Gastrocnemius medialis (tissue), 4 donors: ENCODE measurements around the gene CENPVL2. TPM values are rescaled to one million over a fixed set of nuclear protein-coding genes. Genes with fewer than 3 reads are reported as not detected.
"Not testable (repeated sequence)": the region's sequence is repeated elsewhere in the genome, so short reads cannot be mapped to it uniquely, and the experiment has no call there.

Source experiments
- ATAC-seq, 2 donors: fragments of 150-250 bp; one replicate each; pipeline ENCODE4 v1.9.1; 2016
- DNase-seq, 2 donors: peaks; one replicate each; pipeline ENCODE4 v3.0.0-alpha.2; 2019
- H3K27ac ChIP-seq, 4 donors: fragments of 200-600 bp; sonication (generic); 1 replicate in 1 of 4; 2 replicates in 3 of 4; pipeline ENCODE4 v1.5.1; 2016 to 2018; ENCODE audit warnings: mild to moderate bottlenecking in 2 of 4, moderate library complexity in 1 of 4
- H3K27me3 ChIP-seq, 3 donors: fragments of 200-600 bp; sonication (generic) in 2 of 3; 1 replicate in 1 of 3; 2 replicates in 2 of 3; pipeline versions ENCODE4 v1.5.1 to v1.6.0; 2016 to 2019; ENCODE audit warnings: mild to moderate bottlenecking in 1 of 3, moderate library complexity in 1 of 3
- H3K36me3 ChIP-seq, 2 donors: fragments of 200-600 bp; sonication (generic) in 1 of 2; one replicate each; pipeline ENCODE4 v1.5.1; 2017 to 2018
- H3K4me1 ChIP-seq, 2 donors: fragments of 200-600 bp; sonication (generic) in 1 of 2; one replicate each; pipeline ENCODE4 v1.5.1; 2016 to 2017; ENCODE audit warnings: mild to moderate bottlenecking in 2 of 2
- H3K4me3 ChIP-seq, 4 donors: fragments of 200-600 bp; sonication (generic) in 3 of 4; 1 replicate in 1 of 4; 2 replicates in 3 of 4; pipeline ENCODE4 v1.5.1; 2016 to 2019; ENCODE audit warnings: mild to moderate bottlenecking in 2 of 4
- H3K9me3 ChIP-seq, 3 donors: fragments of 200-600 bp; sonication (generic) in 2 of 3; 1 replicate in 1 of 3; 2 replicates in 2 of 3; pipeline ENCODE4 v1.5.1; 2016 to 2019
- POLR2A ChIP-seq, 2 donors: fragments of 450-650 bp; IDR thresholded peaks; one replicate each; pipeline ENCODE4 v1.6.1; 2017; ENCODE audit warnings: antibody characterized with exemption in 2 of 2, mild to moderate bottlenecking in 2 of 2, moderate library complexity in 2 of 2
- in situ Hi-C, 4 donors: fragments of 200-750 bp; cut with MboI; loops; one replicate each; pipeline versions ENCODE4 v1.15.0 to v1.8.0; 2017; ENCODE audit warnings: low sequenced_read_pairs in 4 of 4
- intact Hi-C: fragments of 100-400 bp; cut with DNase I; formaldehyde crosslinking; loops from one replicate; pipeline ENCODE4 v1.15.1; 2023; ENCODE audit warnings: low total_unique reads
- total RNA-seq, 4 donors: library from RNA; depleted of rRNA; stranded (reverse); fragments of >200 nt; gene quantifications; one replicate each; pipeline versions ENCODE4 v1.1.0 to v1.2.3, GENCODE V29; 2016
- TF ChIP-seq, protein P1 (sequence below), 5 experiments: fragments of 450-650 bp in 3 of 5; fragments of 200-600 bp in 2 of 5; sonication (generic) in 2 of 5; IDR thresholded peaks in 4 of 5; conservative IDR thresholded peaks in 1 of 5; 1 replicate in 4 of 5; 2 replicates in 1 of 5; pipeline ENCODE4 v1.5.1; 2016 to 2019; ENCODE audit warnings: antibody characterized with exemption in 5 of 5, mild to moderate bottlenecking in 3 of 5, moderate library complexity in 3 of 5

CENPVL2 gene
- total RNA-seq, 4 donors from 2014 or later = not detected

DNA sequence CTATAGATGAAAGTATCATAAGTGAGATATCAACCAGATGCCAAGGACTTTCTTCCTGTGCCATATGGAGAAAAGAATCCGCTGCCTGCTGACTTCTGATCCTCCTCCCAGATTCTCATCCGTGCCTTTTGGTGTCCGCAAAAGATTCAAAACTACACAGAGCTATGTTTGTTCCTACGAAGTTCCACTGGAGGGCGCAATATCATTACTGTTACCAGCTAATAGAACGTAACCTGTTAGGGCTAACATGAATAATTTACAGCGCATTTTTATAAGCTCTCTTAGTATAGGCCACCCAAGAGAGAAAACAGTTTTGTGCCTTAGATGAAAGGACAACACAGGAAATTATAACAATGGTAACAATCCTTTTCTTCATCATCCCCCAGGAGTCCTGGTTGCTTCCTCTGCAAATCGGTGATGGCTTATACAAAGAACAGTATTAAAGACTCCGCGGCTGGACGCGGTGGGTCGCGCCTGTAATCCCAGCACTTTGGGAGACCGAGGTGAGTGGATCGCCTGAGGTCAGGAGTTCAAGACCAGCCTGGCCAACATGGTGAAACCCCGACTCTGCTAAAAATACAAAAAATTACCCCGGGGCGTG is 41.1 kb downstream of the CENPVL2 start:
- intact Hi-C loops (no loop called here), in situ Hi-C loops (no loop called here)
- DNase-seq (no peak), ATAC-seq (no peak)
- Histone ChIP-seq H3K36me3 (no peaks in the 10 kb centered on the region), H3K27me3 (peaks cover 0 to 16% (median 0%) of the 10 kb centered on the region in 3 donors), H3K4me3 (no peak overlapping the region), H3K9me3 (no peaks in the 10 kb centered on the region), H3K4me1 (no peaks in the 10 kb centered on the region), H3K27ac (no peak overlapping the region)
- TF ChIP-seq POLR2A (IDR thresholded peaks at IDR 0.05) = no peak
- TF ChIP-seq, protein P1, sequence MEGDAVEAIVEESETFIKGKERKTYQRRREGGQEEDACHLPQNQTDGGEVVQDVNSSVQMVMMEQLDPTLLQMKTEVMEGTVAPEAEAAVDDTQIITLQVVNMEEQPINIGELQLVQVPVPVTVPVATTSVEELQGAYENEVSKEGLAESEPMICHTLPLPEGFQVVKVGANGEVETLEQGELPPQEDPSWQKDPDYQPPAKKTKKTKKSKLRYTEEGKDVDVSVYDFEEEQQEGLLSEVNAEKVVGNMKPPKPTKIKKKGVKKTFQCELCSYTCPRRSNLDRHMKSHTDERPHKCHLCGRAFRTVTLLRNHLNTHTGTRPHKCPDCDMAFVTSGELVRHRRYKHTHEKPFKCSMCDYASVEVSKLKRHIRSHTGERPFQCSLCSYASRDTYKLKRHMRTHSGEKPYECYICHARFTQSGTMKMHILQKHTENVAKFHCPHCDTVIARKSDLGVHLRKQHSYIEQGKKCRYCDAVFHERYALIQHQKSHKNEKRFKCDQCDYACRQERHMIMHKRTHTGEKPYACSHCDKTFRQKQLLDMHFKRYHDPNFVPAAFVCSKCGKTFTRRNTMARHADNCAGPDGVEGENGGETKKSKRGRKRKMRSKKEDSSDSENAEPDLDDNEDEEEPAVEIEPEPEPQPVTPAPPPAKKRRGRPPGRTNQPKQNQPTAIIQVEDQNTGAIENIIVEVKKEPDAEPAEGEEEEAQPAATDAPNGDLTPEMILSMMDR (IDR thresholded peaks at IDR 0.05 in 4 of 5, conservative IDR thresholded peaks at IDR 0.05 in 1 of 5) = no peak

DNA sequence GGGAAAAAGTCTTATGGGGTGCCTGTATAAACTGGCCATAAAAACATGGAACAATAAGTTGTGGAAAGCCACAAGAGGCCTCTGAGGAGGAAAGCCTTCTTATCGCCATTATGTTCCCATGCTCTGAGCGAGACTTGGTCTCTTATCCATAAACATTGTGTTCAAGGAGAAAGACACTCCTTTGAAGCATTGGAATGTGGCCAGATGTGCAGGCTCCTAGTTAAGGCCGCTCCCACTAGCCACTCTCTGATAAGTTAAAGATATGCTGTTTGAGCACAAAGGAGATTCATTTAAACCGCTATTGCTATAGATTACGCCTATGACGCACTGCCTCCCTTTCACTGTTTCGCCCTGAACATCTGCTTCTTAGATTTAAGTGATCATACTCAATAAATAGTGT is 46.1 kb downstream of the CENPVL2 start:
- H3K4me1 ChIP-seq, H3K27ac ChIP-seq, H3K4me3 ChIP-seq, H3K9me3 ChIP-seq, ATAC-seq, H3K36me3 ChIP-seq, intact Hi-C loops, in situ Hi-C loops, DNase-seq: not testable (repeated sequence)
- peaks cover 0 to 13% (median 0%) of the 10 kb centered on the region in 3 donors for H3K27me3 ChIP-seq

Other genes starting within 250 kb of the CENPVL2 start
- under 1 TPM in 1 of 4 donors, not detected in 3; 0.49 TPM for gene NUDT11, start 186.2 kb downstream of the CENPVL2 start, total RNA-seq
- not detected for gene CENPVL3, start 63.9 kb downstream of the CENPVL2 start, total RNA-seq
- not detected for gene CENPVL1, start 27.7 kb upstream of the CENPVL2 start, total RNA-seq
- 1 to 10 TPM; 1.4 to 2.8 (median 1.8) TPM for gene GSPT2, start 60.6 kb upstream of the CENPVL2 start, total RNA-seq
- 10 to 100 TPM; 16.1 to 25.4 (median 20.2) TPM for gene MAGED1, start 210.8 kb upstream of the CENPVL2 start, total RNA-seq